MCF 10A (cell line): ENCODE results near the gene MAPK1. TPM values are rescaled to one million over a fixed set of nuclear protein-coding genes. Genes with fewer than 3 reads are reported as not detected.
"Not testable (repeated sequence)": the region's sequence is repeated elsewhere in the genome, so short reads cannot be mapped to it uniquely, and the experiment has no call there.

Experiments used
- Bru-seq: library from RNA; stranded (reverse); fragments of 400-500 nt; gene quantifications from one replicate; lab custom pipeline; 2021; lab: Mats Ljungman, UMichigan
- BruChase-seq, 2 experiments: library from RNA; stranded (reverse); fragments of 400-500 nt; gene quantifications; one replicate each; lab custom pipeline; 2021; lab: Mats Ljungman, UMichigan
- BruUV-seq: library from RNA; stranded (reverse); fragments of 400-500 nt; replicated peaks from 2 replicates; lab custom pipeline; 2021; lab: Mats Ljungman, UMichigan
- CTCF ChIA-PET: fragments of 300-600 bp; sonication (Branson Sonifier 250); formaldehyde crosslinking; extraction: SDS; loops from one replicate; lab custom pipeline; 2021; ENCODE audit warnings: antibody characterized with exemption, inconsistent platforms; lab: Yijun Ruan, JAX
- POLR2A ChIA-PET: fragments of 300-600, 350-650 bp; sonication (Branson Sonifier 250); formaldehyde crosslinking; extraction: SDS; loops from one replicate; lab custom pipeline; 2020; ENCODE audit warnings: antibody characterized with exemption, inconsistent platforms; lab: Yijun Ruan, JAX
- DNase-seq: peaks from one replicate; pipeline ENCODE4 v3.0.0-alpha.2; 2018; ENCODE audit not compliant: unreplicated experiment
- H3K27ac Mint-ChIP-seq: one replicate; pipeline ENCODE4 v1.8.0; 2022; ENCODE audit warnings: mild to moderate bottlenecking, low read depth, mixed read lengths; ENCODE audit not compliant: unreplicated experiment
- H3K27me3 Mint-ChIP-seq: one replicate; pipeline ENCODE4 v1.8.0; 2022; ENCODE audit warnings: mixed read lengths; ENCODE audit not compliant: insufficient read depth, unreplicated experiment
- H3K36me3 Mint-ChIP-seq: one replicate; pipeline ENCODE4 v1.8.0; 2022; ENCODE audit warnings: mild to moderate bottlenecking, moderate library complexity, mixed read lengths; ENCODE audit not compliant: insufficient read depth, unreplicated experiment
- H3K4me1 Mint-ChIP-seq: one replicate; pipeline ENCODE4 v1.8.0; 2022; ENCODE audit warnings: mixed read lengths; ENCODE audit not compliant: insufficient read depth, unreplicated experiment
- H3K4me3 Mint-ChIP-seq: one replicate; pipeline ENCODE4 v1.8.0; 2022; ENCODE audit warnings: mild to moderate bottlenecking, moderate library complexity, mixed read lengths; ENCODE audit not compliant: unreplicated experiment
- H3K9me3 Mint-ChIP-seq: one replicate; pipeline ENCODE4 v1.8.0; 2022; ENCODE audit warnings: mixed read lengths; ENCODE audit not compliant: unreplicated experiment
- CTCF ChIP-seq: fragments of 200-600 bp; IDR thresholded peaks from one replicate; pipeline ENCODE4 v1.8.0; 2022; ENCODE audit warnings: antibody characterized with exemption, mild to moderate bottlenecking; ENCODE audit not compliant: unreplicated experiment
- intact Hi-C: fragments of 100-400 bp; cut with micrococcal nuclease; formaldehyde crosslinking; loops from 2 replicates; pipeline ENCODE4 v1.14.1; 2022
- long read RNA-seq: library from polyadenylated mRNA; stranded (forward); transcript quantifications from one replicate; pipeline ENCODE4 v2.0.0, GENCODE V29; 2022
- total RNA-seq: library from RNA; stranded (reverse); gene quantifications from 2 replicates; pipeline ENCODE4 v1.2.3, GENCODE V29; 2022

MAPK1 gene
- 123 and 145 TPM in 2 replicates for total RNA-seq
- Bru-seq, nascent RNA = percentile 85 among the genes with signal in this experiment
- BruChase-seq, experiment 1, labeled RNA remaining after a 6-hour chase = percentile 89 among the genes with signal in this experiment
- BruChase-seq, experiment 2, labeled RNA remaining after a 2-hour chase = percentile 82 among the genes with signal in this experiment
- long read RNA-seq, full-length matches to known transcripts = 203 of 233 reads
- long read RNA-seq, partial matches to known transcripts = 6 of 233 reads
- long read RNA-seq, other reads (novel, unspliced or antisense) = 24 of 233 reads

GRCh38 chr22:21867528-21868266 lies at the start of gene MAPK1:
Gene MAPK1, minus strand, starts transcription at chr22:21867645. Its CDS starts 205 bp downstream, at chr22:21867440.
- peak within 1 kb of the TSS; percentile 80 for H3K4me3 Mint-ChIP-seq
- peaks cover 34% of the 10 kb centered on the region for H3K4me1 Mint-ChIP-seq
- H3K9me3 Mint-ChIP-seq = no peaks in the 10 kb centered on the region
- TF ChIP-seq CTCF = peak; percentile 17
- peaks cover 17% of the 10 kb centered on the region for H3K36me3 Mint-ChIP-seq
- DNase-seq = peak; percentile 84
- ChIA-PET POLR2A (interaction anchor here (0.6 to 3.5 kb wide), 8 partner anchors 9 to 1456 kb away, joined by 3 to 31 read pairs (median 4); partner anchors contain the start of genes PPIL2 and YPEL1), CTCF (no interaction called here)
- intact Hi-C loops = loop anchor here (2.0 kb wide), 1 partner anchor 75 kb away; no protein-coding TSS in a partner anchor
- H3K27me3 Mint-ChIP-seq = no peaks in the 10 kb centered on the region
- H3K27ac Mint-ChIP-seq = peak within 1 kb of the TSS; percentile 91
- TSS peak; percentile 72 for BruUV-seq

GRCh38 chr22:21916309-21916918 lies 49.0 kb upstream of the MAPK1 start:
- CTCF ChIA-PET = interaction anchor here (0.6 to 1.0 kb wide), 5 partner anchors 18 to 36 kb away, joined by 3 to 4 read pairs (median 3); partner anchors contain the start of gene PPM1F

GRCh38 chr22:21915624-21916308 lies 48.3 kb upstream of the MAPK1 start:
- no peak overlapping the region for H3K4me3 Mint-ChIP-seq
- H3K9me3 Mint-ChIP-seq = no peaks in the 10 kb centered on the region
- no peak overlapping the region for H3K27ac Mint-ChIP-seq
- H3K36me3 Mint-ChIP-seq = peaks cover 5% of the 10 kb centered on the region
- ChIA-PET POLR2A (interaction anchor here (0.7 kb wide), 1 partner anchor 22 kb away, joined by 5 read pairs; no protein-coding TSS in a partner anchor), CTCF (interaction anchor here (0.5 to 1.0 kb wide), 8 partner anchors 13 to 140 kb away, joined by 3 to 4 read pairs (median 3); partner anchors contain the start of gene PPM1F)
- no peak for TF ChIP-seq CTCF
- intact Hi-C loops = no loop called here
- no TSS peak for BruUV-seq
- no peaks in the 10 kb centered on the region for H3K27me3 Mint-ChIP-seq
- DNase-seq = no peak
- no peaks in the 10 kb centered on the region for H3K4me1 Mint-ChIP-seq

More at GRCh38 chr22:21916309-21916918, 49.0 kb upstream of the MAPK1 start:
- no TSS peak for BruUV-seq
- intact Hi-C loops = no loop called here
- Mint-ChIP-seq H3K36me3 (peaks cover 7% of the 10 kb centered on the region), H3K9me3 (no peaks in the 10 kb centered on the region), H3K4me1 (no peaks in the 10 kb centered on the region), H3K27me3 (no peaks in the 10 kb centered on the region), H3K4me3 (no peak overlapping the region), H3K27ac (no peak overlapping the region)
- no peak for DNase-seq
- POLR2A ChIA-PET = no interaction called here
- TF ChIP-seq CTCF = no peak

- H3K9me3 Mint-ChIP-seq, DNase-seq, H3K4me3 Mint-ChIP-seq, BruUV-seq, H3K4me1 Mint-ChIP-seq, H3K27ac Mint-ChIP-seq, H3K36me3 Mint-ChIP-seq, intact Hi-C loops, H3K27me3 Mint-ChIP-seq: not testable (repeated sequence)
- CTCF ChIA-PET = interaction anchor here (0.7 to 1.0 kb wide), 2 partner anchors 39 to 135 kb away, joined by 3 read pairs; partner anchors contain the start of gene PPM1F
- POLR2A ChIA-PET = interaction anchor here (0.6 kb wide), 1 partner anchor 24 kb away, joined by 3 read pairs; no protein-coding TSS in a partner anchor
These were observed 46.7 kb upstream of the MAPK1 start for GRCh38 chr22:21914033-21914642.

GRCh38 chr22:21910367-21910766 lies 42.9 kb upstream of the MAPK1 start:
- H3K9me3 Mint-ChIP-seq, H3K27me3 Mint-ChIP-seq, POLR2A ChIA-PET, H3K36me3 Mint-ChIP-seq, BruUV-seq, DNase-seq, H3K27ac Mint-ChIP-seq, H3K4me3 Mint-ChIP-seq, intact Hi-C loops, H3K4me1 Mint-ChIP-seq: not testable (repeated sequence)
- CTCF ChIA-PET = interaction anchor here (1.2 kb wide), 1 partner anchor 27 kb away, joined by 3 read pairs; no protein-coding TSS in a partner anchor
